ENCODE results near the gene CSNK2B.

The CSNK2B gene

DNA sequence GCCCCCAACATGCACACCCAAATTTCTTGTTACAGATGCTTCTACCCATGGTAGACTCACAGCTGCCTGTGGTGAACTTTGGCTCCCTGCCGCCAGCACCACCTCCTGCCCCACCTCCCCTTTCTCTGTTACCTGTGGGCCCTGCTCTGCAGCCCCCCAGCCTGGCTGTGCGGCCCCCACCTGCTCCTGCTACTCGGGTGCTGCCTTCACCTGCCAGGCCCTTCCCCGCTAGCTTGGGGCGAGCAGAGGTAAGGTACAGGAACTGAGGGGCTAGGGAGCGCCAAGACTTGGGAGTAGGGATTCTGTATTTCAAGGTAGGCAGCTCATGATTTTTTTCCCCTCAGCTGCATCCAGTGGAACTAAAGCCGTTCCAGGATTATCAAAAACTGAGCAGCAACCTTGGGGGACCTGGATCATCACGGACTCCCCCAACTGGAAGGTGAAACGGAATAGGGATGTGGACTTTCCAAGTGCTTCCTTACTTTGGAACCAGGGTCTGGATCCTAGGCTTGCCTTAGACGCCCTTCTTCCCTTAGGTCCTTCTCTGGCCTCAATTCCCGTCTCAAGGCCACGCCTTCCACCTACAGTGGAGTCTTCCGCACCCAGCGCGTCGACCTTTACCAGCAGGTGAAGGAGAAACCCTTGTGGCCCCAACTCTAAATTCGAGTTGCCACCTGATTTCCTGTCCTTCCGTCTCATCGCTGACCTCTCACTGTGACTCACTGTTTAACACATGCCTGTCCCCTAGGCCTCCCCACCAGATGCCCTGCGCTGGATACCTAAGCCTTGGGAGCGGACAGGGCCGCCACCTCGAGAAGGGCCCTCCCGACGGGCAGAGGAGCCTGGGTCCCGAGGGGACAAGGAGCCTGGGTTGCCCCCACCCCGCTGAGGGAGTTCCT lies 28.9 kb upstream of the CSNK2B start:
- DNase-seq (ENCODE audit: low spot score): no peak

- DNase-seq (ENCODE audit: low spot score): no peak
Observed at GRCh38 chr6:31639043-31639442, 26.8 kb upstream of the CSNK2B start.

- no peak for DNase-seq (ENCODE audit: low spot score)
Observed at GRCh38 chr6:31639449-31639861, 26.4 kb upstream of the CSNK2B start.

GRCh38 chr6:31640612-31641011 lies 25.3 kb upstream of the CSNK2B start:
- no peak for DNase-seq (ENCODE audit: low spot score)

- DNase-seq (ENCODE audit: low spot score): no peak
Observed at GRCh38 chr6:31641370-31641769, 24.5 kb upstream of the CSNK2B start.

DNA sequence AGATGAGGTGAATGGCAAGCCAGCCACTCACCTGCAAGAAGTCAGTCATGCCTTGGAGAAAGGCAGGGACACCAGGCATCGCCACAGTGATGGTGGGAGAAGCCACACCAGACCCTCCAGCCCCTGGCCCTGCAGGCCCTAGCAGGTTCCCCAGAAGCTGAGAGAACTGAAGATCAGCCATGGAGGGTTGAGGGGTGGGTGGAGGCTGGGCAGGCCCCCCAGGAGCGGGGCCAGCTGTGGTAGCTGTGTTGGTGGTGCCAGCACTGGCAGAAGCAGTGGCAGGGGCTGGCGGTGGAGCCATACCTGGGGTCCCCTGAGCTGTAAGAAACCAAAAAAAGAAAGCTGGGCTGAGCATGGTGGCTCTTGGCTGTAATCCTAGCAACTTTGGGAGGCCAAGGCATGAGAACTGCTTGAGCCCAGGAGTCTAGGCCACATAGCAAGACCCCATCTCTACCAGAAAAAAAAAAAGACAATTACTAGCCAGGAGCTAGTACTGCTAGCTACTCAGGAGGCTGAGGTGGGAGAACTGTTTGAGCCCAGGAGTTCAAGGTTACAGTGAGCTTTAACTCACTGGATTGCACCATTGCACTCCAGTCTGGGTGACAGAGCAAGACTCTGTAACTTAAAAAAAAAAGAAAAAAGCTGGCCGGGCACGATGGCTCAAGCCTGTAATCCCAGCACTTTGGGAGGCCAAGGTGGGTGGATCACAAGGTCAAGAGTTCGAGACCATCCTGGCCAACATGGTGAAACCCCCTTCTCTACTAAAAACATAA lies 22.9 kb upstream of the CSNK2B start:
- no peak for DNase-seq (ENCODE audit: low spot score)

GRCh38 chr6:31643818-31644454 lies 21.9 kb upstream of the CSNK2B start:
- no peak for DNase-seq (ENCODE audit: low spot score)

- no peak for DNase-seq (ENCODE audit: low spot score)
Observed at GRCh38 chr6:31645325-31645724, 20.6 kb upstream of the CSNK2B start.

GRCh38 chr6:31651602-31652191 lies 14.2 kb upstream of the CSNK2B start:
- peak; percentile 74 for DNase-seq (ENCODE audit: low spot score)

- DNase-seq (ENCODE audit: low spot score): peak; percentile 89
Observed at GRCh38 chr6:31652925-31653724, 12.8 kb upstream of the CSNK2B start.

DNA sequence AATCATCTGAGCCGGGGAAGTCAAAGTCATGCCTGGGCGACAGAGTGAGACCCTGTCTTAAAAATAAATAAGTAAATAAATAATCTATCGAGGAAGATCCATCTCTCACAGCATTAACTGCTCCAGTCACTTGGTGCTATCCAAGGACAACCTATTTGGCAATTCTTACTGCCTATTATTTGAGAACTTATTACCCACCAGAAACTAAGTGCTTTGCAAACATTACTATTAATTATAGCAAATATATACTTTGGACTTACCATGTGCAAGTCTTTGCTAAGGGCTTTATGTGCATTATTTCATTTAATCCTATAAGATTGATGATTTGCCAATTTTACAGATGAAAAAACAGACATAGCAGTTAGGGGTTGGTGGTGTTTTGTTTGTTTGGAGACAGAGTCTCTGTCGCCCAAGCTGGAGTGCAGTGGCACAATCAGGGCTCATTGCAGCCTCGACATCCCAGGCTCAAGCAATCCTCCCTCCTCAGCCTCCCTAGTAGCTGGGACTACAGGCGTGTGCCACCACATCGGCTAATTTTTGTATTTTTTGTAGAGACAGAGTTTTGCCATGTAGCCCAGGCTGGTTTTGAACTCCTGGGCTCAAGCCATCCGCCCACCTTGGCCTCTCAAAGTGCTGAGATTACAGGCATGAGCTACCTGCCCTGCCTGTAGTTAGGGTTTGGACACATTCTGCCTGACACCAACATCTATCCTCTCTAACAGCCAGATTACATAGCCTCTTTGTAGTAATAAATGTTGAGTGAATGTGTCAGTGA lies 11.1 kb upstream of the CSNK2B start:
- no peak for DNase-seq (ENCODE audit: low spot score)

DNA sequence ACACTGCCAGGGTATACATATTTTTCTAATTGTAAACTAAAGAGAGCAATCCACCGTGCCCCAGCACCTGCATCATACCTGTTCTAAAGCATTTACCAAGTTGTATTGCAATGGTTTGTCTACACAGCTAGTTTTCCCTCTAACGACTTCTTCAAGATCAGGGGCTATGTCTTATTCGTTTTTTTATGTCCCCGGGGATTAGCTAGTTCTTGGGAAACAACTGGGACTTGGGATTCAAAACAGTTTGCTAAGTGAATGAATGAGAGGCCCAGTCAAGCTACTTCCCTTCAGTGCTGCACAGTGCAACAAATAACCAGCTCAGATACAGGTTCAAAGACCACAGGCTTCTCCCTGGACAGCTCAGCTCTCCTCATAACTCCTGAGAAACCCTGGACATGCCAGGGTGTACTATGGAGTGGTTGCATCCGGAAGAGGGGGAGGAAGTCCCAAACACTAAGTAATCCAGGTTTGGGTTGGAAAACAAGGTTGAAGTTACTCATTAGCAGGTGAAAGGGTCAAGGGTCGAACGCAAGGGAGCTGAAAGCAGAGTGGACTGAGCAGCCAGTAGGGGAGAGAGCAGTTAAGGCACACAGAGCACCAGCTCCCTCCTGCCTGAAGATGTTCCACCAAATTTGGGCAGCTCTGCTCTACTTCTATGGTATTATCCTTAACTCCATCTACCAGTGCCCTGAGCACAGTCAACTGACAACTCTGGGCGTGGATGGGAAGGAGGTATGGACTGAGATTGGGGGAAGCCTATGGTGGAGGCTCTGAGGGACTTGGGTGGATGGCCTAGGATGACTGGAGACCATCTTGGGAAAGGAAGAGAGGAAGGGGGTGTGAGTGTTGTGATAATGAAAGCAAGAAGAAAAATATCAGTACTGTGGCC lies 10.3 kb upstream of the CSNK2B start, which contains the start of gene APOM:
TSS of gene APOM (plus strand) at position 546 of the 889 bp plus-strand sequence. CDS start at position 619, 73 bp downstream.
- DNase-seq (ENCODE audit: low spot score): peak; percentile 72

- no peak for DNase-seq (ENCODE audit: low spot score)
Observed at GRCh38 chr6:31657406-31658157, 8.3 kb upstream of the CSNK2B start.

GRCh38 chr6:31658158-31658688 lies 7.7 kb upstream of the CSNK2B start:
- no peak for DNase-seq (ENCODE audit: low spot score)

- no peak for DNase-seq (ENCODE audit: low spot score)
Observed at GRCh38 chr6:31658983-31659648, 6.8 kb upstream of the CSNK2B start.

DNA sequence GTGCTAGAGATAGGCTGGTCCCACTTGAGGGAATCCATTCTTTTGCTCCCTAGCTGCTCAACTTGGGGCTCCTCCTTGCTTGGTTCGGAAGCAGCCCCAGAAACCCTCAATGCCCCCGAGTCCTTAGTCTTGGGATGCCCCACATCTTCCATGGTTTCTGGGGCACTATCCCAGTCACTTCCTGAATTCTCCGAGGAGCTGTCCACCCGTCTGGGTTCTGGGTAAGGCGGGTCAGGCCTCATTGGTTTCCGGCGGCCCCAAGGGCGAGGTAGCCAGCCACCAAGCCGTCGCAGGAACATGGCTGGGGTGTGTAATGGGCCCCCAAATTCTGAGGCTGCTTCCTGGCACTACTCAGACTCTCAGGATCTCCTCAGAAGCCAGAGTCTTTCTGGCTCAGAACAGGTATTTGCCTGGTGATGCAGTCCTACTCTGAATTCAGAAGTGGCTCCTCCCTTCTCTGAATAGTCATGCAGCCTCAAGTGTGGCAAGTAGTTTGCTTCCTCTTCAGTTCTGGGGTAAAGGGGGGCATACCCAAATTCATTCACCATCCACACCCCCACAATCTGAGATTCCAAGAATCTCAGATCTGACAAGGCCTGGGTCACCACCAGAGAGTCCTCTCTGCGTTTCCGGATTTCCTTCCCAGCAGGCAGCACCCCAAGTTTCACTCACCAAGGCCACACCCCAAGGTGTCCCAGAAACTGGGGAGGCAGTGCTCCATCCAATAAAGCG lies 6.1 kb upstream of the CSNK2B start:
- no peak for DNase-seq (ENCODE audit: low spot score)

Measured in HuH-7 (cell line).